Motor neuron (in vitro differentiated cells): Measurements from ENCODE around the gene PLCB2. TPM values are rescaled to one million over a fixed set of nuclear protein-coding genes. Genes with fewer than 3 reads are reported as not detected.

Source experiments
- ATAC-seq, 8 experiments: fragments of 200-7000 bp; cut with Tn5 transposase; replicated peaks in 6 of 8; 2 replicates each; pipeline ENCODE4 v1.8.0; 2021; ENCODE audit warnings: mild to moderate bottlenecking in 8 of 8, moderate library complexity in 8 of 8
- H3K27ac ChIP-seq, 2 donors: fragments of 250-450 bp; sonication (Bioruptor Pico); 2 replicates each; pipeline ENCODE4 v1.9.0; 2021; ENCODE audit warnings: antibody characterized with exemption in 2 of 2, mild to moderate bottlenecking in 2 of 2, moderate library complexity in 1 of 2
- H3K4me1 ChIP-seq, 2 donors: fragments of 250-450 bp; sonication (Bioruptor Pico); replicated peaks in 1 of 2; 2 replicates each; pipeline ENCODE4 v1.6.1; 2021; ENCODE audit warnings: antibody characterized with exemption in 2 of 2, mild to moderate bottlenecking in 2 of 2, moderate library complexity in 1 of 2
- H3K4me3 ChIP-seq, 5 donors: fragments of 250-450 bp; sonication (Bioruptor Pico); 2 replicates each; pipeline ENCODE4 v1.9.0; 2021; ENCODE audit warnings: antibody characterized with exemption in 5 of 5, mild to moderate bottlenecking in 5 of 5, moderate library complexity in 4 of 5
- WGBS, 10 experiments: fragments of 450-650 bp; shearing (Covaris generic); methylation state at CpG; one replicate each; pipeline ENCODE4 v1.0.0; 2022; 5-methylcytosine and 5-hydroxymethylcytosine counted together
- in situ Hi-C, 9 experiments: fragments of 400-800 bp; cut with MboI; loops; one replicate each; pipeline ENCODE4 v1.15.0; 2021; ENCODE audit warnings: low sequenced_read_pairs in 9 of 9, low pct_unique_long_range_greater_than_20kb in 2 of 9; ENCODE audit not compliant: unreplicated experiment in 9 of 9
- total RNA-seq, 8 experiments: library from RNA; unstranded; fragments of 300-600 nt; gene quantifications; 2 replicates each; pipeline versions ENCODE4 v1.2.3 to v1.2.4, GENCODE V29; 2022

PLCB2 gene
- total RNA-seq, 8 experiments from 2014 or later = 0.87 to 3.3 (median 1.6) TPM

DNA sequence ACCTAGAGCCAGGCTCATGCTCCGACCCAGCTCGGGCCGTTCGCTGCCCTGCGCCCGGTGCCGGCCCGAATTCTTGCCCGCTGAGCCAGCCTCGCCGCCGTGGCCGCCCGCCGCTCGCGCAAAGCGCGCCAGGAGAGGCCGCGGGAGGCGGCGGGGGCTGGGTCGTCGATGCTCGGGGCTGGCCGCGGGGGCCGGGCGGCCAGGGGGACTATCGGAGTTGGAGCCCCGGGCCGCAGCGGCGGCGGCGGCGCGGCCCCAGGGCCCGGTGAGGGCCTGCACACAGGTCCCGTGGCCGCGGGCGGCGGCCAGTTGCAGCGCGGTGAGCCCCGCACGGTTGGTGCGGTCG, 26.0 kb downstream of the PLCB2 start:
- Histone ChIP-seq H3K4me3 (peak overlapping the region; percentile 13 to 34 (median 19)), H3K27ac (no peak overlapping the region), H3K4me1 (peaks cover 26 to 38% of the 10 kb centered on the region in 2 donors)
- WGBS, 10 experiments = 14% methylated on average over 12 of the region's 51 CpGs; no CpG with 5 or more reads in 9 of the 10 experiments
- in situ Hi-C loops = no loop called here
- no peak for ATAC-seq

DNA sequence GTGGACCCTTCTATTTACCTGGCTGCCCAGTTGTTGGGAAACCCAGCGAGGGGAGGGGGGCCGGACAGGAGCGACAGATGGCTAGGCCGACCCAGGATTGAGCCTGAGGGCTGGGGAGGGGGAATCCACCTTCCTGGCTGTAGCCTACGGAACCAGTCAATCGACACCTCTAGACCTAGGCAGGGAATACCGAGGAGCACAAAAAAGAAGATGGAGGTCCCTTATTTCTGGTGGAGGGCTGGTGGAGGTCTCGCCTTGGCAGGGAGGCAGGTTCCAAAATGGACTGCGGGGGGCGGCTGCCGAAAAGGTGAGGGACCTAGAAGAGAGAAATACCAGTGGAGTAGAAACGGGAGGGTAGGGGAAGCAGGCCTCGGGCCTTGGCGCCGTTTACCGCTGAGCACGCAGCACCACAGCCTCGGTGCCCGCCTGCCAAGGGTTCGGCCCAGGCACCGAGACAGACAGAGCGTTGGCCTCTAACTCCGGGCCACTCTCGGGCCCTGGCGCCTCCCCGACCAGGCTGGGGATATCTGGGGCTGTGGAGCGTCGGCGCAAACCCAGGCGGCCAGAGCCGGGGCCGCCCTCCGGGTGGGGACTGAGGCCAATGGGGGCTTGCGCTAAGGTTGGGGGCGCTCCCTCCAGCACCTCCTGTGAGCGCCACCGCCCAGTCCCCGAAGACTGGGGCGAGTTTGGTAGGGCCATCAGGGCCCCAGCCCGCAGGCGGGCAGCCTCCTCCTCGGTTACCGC, 26.5 kb downstream of the PLCB2 start:
- H3K4me3 ChIP-seq = peak overlapping the region in 1 of 5 donors; percentile 34
- in situ Hi-C loops = no loop called here
- 40 to 95% (median 92%) methylated on average over 1 to 3 of the region's 43 CpGs; no CpG with 5 or more reads in 5 of the 10 experiments for WGBS, 10 experiments
- H3K27ac ChIP-seq = no peak overlapping the region
- no peak for ATAC-seq
- H3K4me1 ChIP-seq = peaks cover 21 to 34% of the 10 kb centered on the region in 2 donors

DNA sequence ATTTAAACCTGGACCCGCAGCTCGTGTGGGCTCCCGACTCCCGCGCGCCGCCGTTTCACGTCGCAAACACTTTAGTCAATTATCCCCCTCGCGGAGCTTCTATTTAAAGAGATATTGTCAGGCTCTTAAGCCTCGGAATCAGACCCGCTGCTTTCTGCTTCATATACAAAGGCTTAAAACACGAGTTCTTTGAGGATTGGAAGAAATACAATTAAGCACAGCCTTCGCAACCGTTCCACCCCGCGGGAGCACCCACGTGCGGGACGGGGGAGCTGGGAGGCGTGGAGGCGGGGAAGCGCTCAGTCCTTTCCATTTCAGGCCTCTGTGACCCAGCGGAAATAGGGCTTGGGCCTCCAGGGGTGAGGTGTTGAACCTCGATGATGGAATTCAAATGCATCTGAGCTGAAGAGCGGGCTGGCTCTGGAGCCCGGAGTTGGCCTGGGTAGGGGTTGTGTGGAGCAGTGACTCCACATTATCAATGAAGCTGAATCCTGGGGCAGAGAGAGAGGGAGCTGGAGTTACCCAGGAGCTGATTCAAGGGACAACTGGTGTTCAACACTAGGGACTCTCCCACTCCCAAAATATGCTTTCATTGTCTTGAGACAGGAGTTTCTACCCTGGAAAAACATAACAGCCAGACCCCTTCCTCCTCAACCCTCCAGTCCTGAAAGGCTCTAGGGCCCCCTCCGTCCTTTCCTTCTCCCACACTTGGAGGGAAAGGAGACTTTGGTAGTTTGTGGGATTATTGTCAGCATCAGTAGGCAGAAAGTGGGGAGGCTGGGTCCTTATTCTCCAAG, 27.3 kb downstream of the PLCB2 start:
- ATAC-seq = no peak
- Histone ChIP-seq H3K27ac (no peak overlapping the region), H3K4me3 (no peak overlapping the region), H3K4me1 (peaks cover 13 to 26% of the 10 kb centered on the region in 2 donors)
- in situ Hi-C loops = no loop called here
- WGBS, 10 experiments = 0 to 78% (median 37%) methylated on average over 1 to 16 of the region's 30 CpGs; no CpG with 5 or more reads in 2 of the 10 experiments

DNA sequence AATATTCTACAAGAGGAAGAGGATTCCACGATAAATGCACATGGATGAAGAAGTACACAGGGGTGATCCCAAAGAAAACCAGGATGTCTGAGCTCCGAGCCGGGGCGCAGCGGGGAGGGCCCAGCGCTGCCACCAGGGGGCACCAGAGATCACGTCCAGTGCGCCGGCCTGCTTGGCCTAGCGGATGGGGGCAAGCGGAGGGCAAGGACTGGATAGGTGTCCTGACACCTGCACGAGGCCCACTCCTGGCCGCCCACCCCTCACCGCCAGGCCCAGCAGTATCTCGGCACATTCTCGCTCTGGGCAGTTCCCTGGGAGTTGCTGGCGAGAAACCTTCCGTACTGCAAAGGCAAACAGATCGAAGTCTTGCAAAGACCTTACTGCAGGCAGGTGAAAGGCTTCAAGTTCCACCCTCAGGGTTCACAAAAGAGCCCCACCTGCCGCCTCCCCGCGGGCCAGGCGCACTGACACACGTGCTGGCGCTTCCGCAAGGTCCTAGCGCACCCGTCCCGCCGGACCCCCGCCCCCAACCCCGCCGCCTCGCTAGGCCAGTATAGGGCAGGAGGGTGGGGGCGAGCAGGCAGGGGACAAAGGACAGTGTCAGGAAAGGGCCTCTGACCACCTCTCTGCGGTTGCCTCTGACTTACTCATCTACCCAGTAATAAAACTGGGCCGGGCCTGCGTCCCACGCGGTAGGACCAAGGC, 28.1 kb downstream of the PLCB2 start:
- ATAC-seq = peak; percentile 47 to 66 (median 54)
- in situ Hi-C loops = loop anchor here in 5 of 9 experiments (10.0 kb wide), 2 partner anchors 65 to 235 kb away; no protein-coding TSS in a partner anchor
- Histone ChIP-seq H3K27ac (no peak overlapping the region), H3K4me1 (peaks cover 6 to 21% of the 10 kb centered on the region in 2 donors), H3K4me3 (no peak overlapping the region)
- 0% methylated on average over 1 to 6 of the region's 40 CpGs; no CpG with 5 or more reads in 4 of the 10 experiments for WGBS, 10 experiments

DNA sequence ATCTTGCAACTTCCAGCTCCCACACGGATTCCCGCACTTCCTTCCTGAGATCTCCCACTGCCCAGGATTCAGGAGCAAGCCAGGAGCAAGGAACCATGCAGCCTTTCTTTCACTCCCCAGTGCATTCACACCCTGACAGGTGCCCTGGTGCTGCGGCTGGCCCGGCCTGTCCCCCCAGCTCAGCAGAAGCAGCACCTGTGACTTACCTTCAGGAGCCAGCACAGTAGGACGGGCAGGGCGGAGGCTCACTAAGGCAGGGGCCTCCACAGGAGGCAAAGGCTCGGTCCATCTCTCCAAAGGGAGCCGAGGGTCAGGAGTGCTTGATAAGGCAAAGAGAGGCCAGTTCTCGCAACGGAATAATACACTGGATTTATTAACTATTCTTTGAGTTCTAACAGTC, 29.7 kb downstream of the PLCB2 start:
- ATAC-seq = no peak
- WGBS, 10 experiments = 20 to 85% (median 73%) methylated on average over 1 to 5 of the region's 10 CpGs; no CpG with 5 or more reads in 3 of the 10 experiments
- Histone ChIP-seq H3K27ac (no peak overlapping the region), H3K4me3 (no peak overlapping the region), H3K4me1 (peaks cover 6 to 20% of the 10 kb centered on the region in 2 donors)
- in situ Hi-C loops = loop anchor here in 5 of 9 experiments (10.0 kb wide), 2 partner anchors 63 to 233 kb away; no protein-coding TSS in a partner anchor

DNA sequence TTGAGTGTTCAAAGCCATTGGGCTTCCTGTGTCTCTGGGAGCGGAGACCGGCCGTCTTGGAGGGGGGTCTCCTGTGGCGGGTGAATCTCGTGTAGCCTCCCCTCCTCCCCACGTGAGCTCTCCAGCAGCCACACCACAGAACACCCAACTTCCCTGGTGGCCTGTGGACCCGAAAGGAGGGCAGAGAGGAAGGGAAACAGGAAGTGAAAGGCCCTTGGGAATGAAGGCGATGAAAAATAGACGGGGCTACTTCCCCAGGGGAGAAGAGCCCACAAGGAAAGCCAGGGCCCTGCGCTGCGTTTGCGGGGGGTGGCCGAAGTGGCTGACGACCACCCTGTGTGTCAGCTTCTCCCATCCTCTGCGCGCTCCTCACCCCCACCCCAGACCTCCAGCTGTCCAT, 30.3 kb downstream of the PLCB2 start:
- in situ Hi-C loops = loop anchor here in 5 of 9 experiments (10.0 kb wide), 2 partner anchors 63 to 233 kb away; no protein-coding TSS in a partner anchor
- no peak for ATAC-seq

DNA sequence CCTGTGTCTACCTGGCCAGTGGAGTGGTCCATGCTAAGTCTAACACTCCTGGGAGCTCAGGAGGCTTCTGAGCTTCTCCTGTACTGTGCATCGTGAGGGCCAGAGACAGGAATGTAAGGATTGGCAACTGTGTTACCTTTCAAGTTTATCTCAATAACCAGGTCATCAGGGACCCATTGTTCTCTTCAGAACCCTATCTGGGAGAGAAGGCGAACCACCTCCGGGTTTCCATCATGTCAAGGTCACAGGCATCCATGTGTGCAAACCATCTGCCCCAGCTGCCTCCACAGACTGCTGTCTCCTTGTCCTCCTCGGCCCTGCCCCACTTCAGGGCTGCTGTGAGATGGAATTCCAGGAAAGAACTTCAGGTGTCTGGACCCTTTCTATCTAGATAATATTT, 30.8 kb downstream of the PLCB2 start:
- in situ Hi-C loops = loop anchor here in 5 of 9 experiments (10.0 kb wide), 2 partner anchors 62 to 232 kb away; no protein-coding TSS in a partner anchor
- H3K27ac ChIP-seq = no peak overlapping the region
- no peak overlapping the region for H3K4me3 ChIP-seq
- ATAC-seq = no peak
- WGBS, 10 experiments = 56 to 80% (median 62%) methylated on average over 2 to 3 of the region's 4 CpGs; no CpG with 5 or more reads in 5 of the 10 experiments
- peaks cover 4 to 18% of the 10 kb centered on the region in 2 donors for H3K4me1 ChIP-seq

More for the DNA sequence above, 30.3 kb downstream of the PLCB2 start:
- Histone ChIP-seq H3K4me1 (peaks cover 4 to 18% of the 10 kb centered on the region in 2 donors), H3K27ac (no peak overlapping the region), H3K4me3 (no peak overlapping the region)
- WGBS, 10 experiments = 39 to 87% (median 74%) methylated on average over 1 to 7 of the region's 16 CpGs; no CpG with 5 or more reads in 5 of the 10 experiments

DNA sequence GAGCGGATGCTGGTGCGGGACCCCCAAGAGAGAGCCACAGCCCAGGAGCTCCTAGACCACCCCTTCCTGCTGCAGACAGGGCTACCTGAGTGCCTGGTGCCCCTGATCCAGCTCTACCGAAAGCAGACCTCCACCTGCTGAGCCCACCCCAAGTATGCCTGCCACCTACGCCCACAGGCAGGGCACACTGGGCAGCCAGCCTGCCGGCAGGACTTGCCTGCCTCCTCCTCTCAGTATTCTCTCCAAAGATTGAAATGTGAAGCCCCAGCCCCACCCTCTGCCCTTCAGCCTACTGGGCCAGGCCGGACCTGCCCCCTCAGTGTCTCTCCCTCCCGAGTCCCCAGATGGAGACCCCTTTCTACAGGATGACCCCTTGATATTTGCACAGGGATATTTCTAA, 31.8 kb downstream of the PLCB2 start:
- in situ Hi-C loops = loop anchor here in 5 of 9 experiments (10.0 kb wide), 2 partner anchors 61 to 231 kb away; no protein-coding TSS in a partner anchor
- no peak overlapping the region for H3K27ac ChIP-seq
- H3K4me3 ChIP-seq = no peak overlapping the region
- peaks cover 4 to 13% of the 10 kb centered on the region in 2 donors for H3K4me1 ChIP-seq
- ATAC-seq = no peak
- 38 to 100% (median 83%) methylated on average over 1 to 3 of the region's 7 CpGs; no CpG with 5 or more reads in 6 of the 10 experiments for WGBS, 10 experiments

DNA sequence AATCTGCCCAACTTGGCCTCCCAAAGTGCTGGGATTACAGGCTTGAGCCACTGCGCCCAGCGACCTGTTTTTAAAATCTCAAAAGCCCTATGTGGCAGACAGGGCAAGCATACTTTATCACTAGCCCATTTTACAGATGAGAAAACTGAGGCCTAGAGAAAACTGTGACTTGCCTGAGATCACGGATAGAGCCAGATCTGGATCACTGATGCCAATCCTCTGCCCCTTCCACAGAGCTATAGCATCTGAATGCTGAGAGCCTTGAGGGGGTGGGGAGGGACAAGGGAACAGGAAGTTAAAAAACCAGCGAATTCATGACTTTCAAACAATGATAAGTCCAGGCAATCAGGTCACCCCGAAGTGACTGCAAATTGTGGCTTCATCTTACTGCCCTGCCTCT, 32.2 kb downstream of the PLCB2 start:
- no peak for ATAC-seq
- Histone ChIP-seq H3K4me3 (no peak overlapping the region), H3K27ac (no peak overlapping the region), H3K4me1 (peaks cover 4 to 11% of the 10 kb centered on the region in 2 donors)
- WGBS, 10 experiments = 50 to 83% (median 60%) methylated on average over 1 to 2 of the region's 5 CpGs; no CpG with 5 or more reads in 5 of the 10 experiments
- in situ Hi-C loops = loop anchor here in 5 of 9 experiments (10.0 kb wide), 2 partner anchors 61 to 231 kb away; no protein-coding TSS in a partner anchor

DNA sequence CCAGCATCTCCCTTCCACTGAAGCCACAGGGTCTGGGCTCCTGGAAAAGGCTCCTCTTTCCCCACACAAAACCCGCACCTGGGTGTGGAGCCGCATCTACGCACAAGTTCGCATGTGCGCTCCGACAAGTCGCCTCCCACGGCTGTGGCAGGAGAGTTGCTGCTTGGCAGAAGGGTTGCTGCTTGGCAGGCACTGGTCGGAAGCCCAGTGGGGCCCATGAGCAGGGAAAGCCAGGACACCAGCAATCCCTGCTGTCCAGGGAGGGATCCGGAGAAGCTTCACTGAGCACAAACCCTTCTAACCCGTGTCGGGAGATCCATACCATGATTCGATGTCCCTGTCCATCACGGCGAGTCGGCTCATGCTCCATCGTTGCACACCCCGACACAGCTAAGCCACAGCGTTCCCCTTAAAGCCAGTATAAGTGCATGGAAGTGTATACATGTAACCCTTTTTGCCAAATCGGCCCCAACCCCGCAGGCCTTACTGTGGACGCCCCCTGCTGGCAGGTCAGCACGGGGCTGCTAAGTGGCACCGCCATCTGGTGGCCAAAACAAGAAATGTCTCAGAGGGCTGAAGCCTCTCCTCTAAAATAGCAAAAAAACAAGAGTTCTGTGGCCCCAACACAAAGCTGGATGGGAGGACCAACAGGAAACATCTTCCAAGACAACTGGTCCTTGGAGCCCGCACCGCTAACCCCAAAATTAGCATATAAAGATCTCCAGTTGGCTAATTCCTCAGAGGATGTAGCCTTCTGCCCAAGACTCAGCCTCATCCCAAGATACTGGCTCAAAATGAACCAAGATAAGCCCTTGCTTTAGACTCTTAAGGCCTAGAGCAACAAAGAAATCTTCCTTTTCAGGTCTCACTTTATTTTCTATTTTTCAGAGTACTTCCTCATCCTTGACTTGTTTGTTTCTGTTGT, 33.1 kb downstream of the PLCB2 start:
- in situ Hi-C loops = loop anchor here in 5 of 9 experiments (5.0 to 10.0 kb wide), 3 partner anchors 52 to 230 kb away; no protein-coding TSS in a partner anchor
- ATAC-seq = peak; percentile 27 to 66 (median 49)
- Histone ChIP-seq H3K4me1 (peaks cover 2% of the 10 kb centered on the region in 2 donors), H3K4me3 (no peak overlapping the region), H3K27ac (no peak overlapping the region)
- 0 to 92% (median 18%) methylated on average over 1 to 14 of the region's 26 CpGs; no CpG with 5 or more reads in 3 of the 10 experiments for WGBS, 10 experiments

DNA sequence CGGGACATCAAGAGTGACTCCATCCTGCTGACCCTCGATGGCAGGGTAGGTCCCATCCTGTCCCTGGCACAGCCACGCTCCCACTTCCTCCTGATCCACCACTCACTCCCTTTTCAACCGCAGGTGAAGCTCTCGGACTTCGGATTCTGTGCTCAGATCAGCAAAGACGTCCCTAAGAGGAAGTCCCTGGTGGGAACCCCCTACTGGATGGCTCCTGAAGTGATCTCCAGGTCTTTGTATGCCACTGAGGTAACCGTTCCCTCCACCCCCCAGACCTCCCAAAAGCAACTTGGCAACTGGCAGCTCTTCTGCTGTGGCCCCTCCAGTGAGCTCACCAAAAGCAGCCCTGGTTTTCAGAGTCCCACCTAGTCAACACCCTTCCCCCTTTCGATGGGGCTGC, 34.3 kb downstream of the PLCB2 start:
- 67 to 100% (median 86%) methylated on average over 1 to 9 of the region's 9 CpGs; no CpG with 5 or more reads in 4 of the 10 experiments for WGBS, 10 experiments
- no peak overlapping the region for H3K27ac ChIP-seq
- ATAC-seq = no peak
- no peak overlapping the region for H3K4me3 ChIP-seq
- H3K4me1 ChIP-seq = no peaks in the 10 kb centered on the region
- in situ Hi-C loops = loop anchor here in 5 of 9 experiments (5.0 to 10.0 kb wide), 3 partner anchors 51 to 229 kb away; no protein-coding TSS in a partner anchor
